ENCODE measurements around the gene SERPINB8. TPM values are rescaled to one million over a fixed set of nuclear protein-coding genes. Genes with fewer than 3 reads are reported as not detected.

SERPINB8 gene
- total and polyA plus RNA-seq, 2 of the 13 experiments (the other 11 are each of a cell fraction or from before 2014, with no cell fraction given): 0.95 to 2.2 TPM

- FAIRE-seq: peak; percentile 89
- in situ Hi-C loops (cut with HindIII; ENCODE audit: extremely low pct_ligation_motif_present, low pct_unique_long_range_greater_than_20kb): loop anchor here (10.0 kb wide), 1 partner anchor 85 kb away; no protein-coding TSS in a partner anchor
Measured at GRCh38 chr18:63979409-63979920, 9.6 kb downstream of the SERPINB8 start.

More at GRCh38 chr18:63979409-63979920, 9.6 kb downstream of the SERPINB8 start:
- no peak overlapping the region for H3K4me3 ChIP-seq (replicated peaks in 1 of 3; ENCODE audit: insufficient read depth in 1 of 3, low read depth in 2 of 3, low read length in 3 of 3)
- H3K27me3 ChIP-seq (ENCODE audit: control insufficient read depth in 1 of 2, insufficient read depth in 2 of 2, low read length in 2 of 2): no peaks in the 10 kb centered on the region
- BruUV-seq (replicated peaks): no TSS peak
- peak; percentile 66 for DNase-seq (ENCODE audit: low spot score)
- TF ChIP-seq ZNF770 (CRISPR knock-in tag; IDR thresholded peaks at IDR 0.05) (no peak), EED (CRISPR knock-in tag; IDR thresholded peaks at IDR 0.05) (no peak), TEAD3 (CRISPR knock-in tag; optimal IDR thresholded peaks at IDR 0.05; ENCODE audit: borderline replicate concordance) (peak; percentile 95), AKAP8 (CRISPR knock-in tag; IDR thresholded peaks at IDR 0.05) (no peak), STAG1 (CRISPR knock-in tag; IDR thresholded peaks at IDR 0.05) (peak; percentile 56), SMC3 (IDR thresholded peaks at IDR 0.05; ENCODE audit: low read length) (peak; percentile 61), SOX13 (IDR thresholded peaks at IDR 0.05) (no peak), SOX13 (CRISPR knock-in tag; conservative IDR thresholded peaks at IDR 0.05 in 1 of 2, IDR thresholded peaks at IDR 0.05 in 1 of 2) (no peak), CC2D1A (CRISPR knock-in tag; IDR thresholded peaks at IDR 0.05) (no peak), CTCF (CRISPR knock-in tag; IDR thresholded peaks at IDR 0.05) (peak; percentile 83), AGO2 (optimal IDR thresholded peaks at IDR 0.05; ENCODE audit: low read depth, low read length) (no peak), PITX1 (CRISPR knock-in tag; IDR thresholded peaks at IDR 0.05) (no peak), XRCC5 (optimal IDR thresholded peaks at IDR 0.05; ENCODE audit: low read length) (peak; percentile 28), ELF3 (CRISPR knock-in tag; IDR thresholded peaks at IDR 0.05) (peak; percentile 45; the same call in 1 of the 2 replicates), GLI4 (CRISPR knock-in tag; IDR thresholded peaks at IDR 0.05; ENCODE audit: borderline replicate concordance) (no peak)
- H4K20me1 ChIP-seq (ENCODE audit: insufficient read depth, low read length): no peaks in the 10 kb centered on the region
- H3K4me2 ChIP-seq (ENCODE audit: low read depth, low read length): peak overlapping the region; percentile 29; the same call in 1 of the 2 replicates
- 36% methylated on average over 6 of the region's 6 CpGs for WGBS (ENCODE audit: low lambda C conversion rate)
- H3K79me2 ChIP-seq (ENCODE audit: insufficient read depth, low read length): no peaks in the 10 kb centered on the region
- H3K36me3 ChIP-seq (replicated peaks in 1 of 2; ENCODE audit: control insufficient read depth in 1 of 2, insufficient read depth in 2 of 2, low read length in 2 of 2): no peaks in the 10 kb centered on the region
- H2AFZ ChIP-seq (ENCODE audit: low read length): no peak overlapping the region
- no peaks in the 10 kb centered on the region for H3K4me1 ChIP-seq (ENCODE audit: insufficient read depth, low read length)
- no peak overlapping the region for H3K27ac ChIP-seq (ENCODE audit: extremely low read length, insufficient read depth, low read length)
- no peaks in the 10 kb centered on the region for H3K9me3 ChIP-seq (ENCODE audit: low read length)
- ChIA-PET CTCF (ENCODE audit: low intra/inter-chr PET ratio, low total read pairs) (interaction anchor here (1.3 to 1.7 kb wide), 3 partner anchors 16 to 88 kb away, joined by 5 to 15 read pairs (median 5); no protein-coding TSS in a partner anchor), POLR2A (no interaction called here)
- no peak overlapping the region for H3K9ac ChIP-seq (ENCODE audit: insufficient read depth, low read depth, low read length)
- intact Hi-C loops (cut with micrococcal nuclease; ENCODE audit: unreplicated experiment): loop anchor here (1.0 kb wide), 3 partner anchors 16 to 88 kb away; partner anchors contain the start of gene HMSD
- peak; percentile 94 for ATAC-seq
